HG02973 (cell line): Measurements from ENCODE around the gene CABS1.

Experiments used
- ATAC-seq: cut with Tn5 transposase; IDR thresholded peaks from one replicate; pipeline ENCODE4 v1.9.1; 2021; ENCODE audit warnings: moderate library complexity; ENCODE audit not compliant: unreplicated experiment

The CABS1 gene

DNA sequence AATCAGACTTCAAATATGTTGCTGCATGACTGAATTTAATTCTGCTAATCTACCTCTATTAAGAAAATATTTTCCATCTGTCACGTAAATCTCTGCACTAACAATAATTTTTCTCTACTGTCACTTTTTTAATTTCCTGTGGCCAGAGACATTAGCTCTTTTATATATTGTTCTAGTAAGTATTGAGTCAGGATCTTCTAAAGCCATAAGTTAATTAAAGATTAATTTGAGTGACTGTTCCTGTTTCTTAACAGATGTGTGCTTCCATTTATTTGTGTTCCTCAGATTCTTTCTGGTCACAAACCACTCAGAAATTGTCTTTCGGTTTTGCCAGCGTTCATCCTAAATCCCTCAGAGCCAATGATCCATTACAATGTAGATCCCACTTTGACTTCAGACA, 45.8 kb downstream of the CABS1 start:
- no peak for ATAC-seq

DNA sequence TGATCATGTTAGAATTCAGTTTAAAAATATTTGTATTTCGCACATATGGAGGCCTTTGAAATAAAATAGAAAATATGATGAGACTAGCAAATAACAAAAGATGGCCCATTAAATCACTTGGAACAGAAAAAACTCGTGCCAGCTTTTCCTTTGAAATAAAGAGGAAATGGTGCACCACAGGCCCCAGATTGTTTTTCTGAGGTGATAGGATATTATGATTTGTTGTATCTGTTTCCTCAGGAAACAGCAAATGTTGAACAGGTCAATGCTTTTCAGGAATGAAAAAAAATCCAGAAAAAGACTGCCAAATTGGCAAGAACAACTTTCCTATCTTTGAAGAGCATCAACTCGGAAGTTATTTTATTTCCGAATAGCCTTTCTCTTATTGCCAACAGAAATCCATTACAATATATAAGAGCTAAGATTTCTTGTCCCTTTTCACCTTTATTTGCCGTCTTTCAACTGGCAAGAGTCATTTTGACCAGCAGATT, 48.0 kb downstream of the CABS1 start, which contains the start of gene SMR3B:
Gene SMR3B (plus strand): TSS at position 441 of the 491 bp plus-strand sequence. CDS start 1,380 bp downstream, outside the sequence.
- no peak for ATAC-seq
